Measurements from ENCODE around the gene SH3BP1.

DNA sequence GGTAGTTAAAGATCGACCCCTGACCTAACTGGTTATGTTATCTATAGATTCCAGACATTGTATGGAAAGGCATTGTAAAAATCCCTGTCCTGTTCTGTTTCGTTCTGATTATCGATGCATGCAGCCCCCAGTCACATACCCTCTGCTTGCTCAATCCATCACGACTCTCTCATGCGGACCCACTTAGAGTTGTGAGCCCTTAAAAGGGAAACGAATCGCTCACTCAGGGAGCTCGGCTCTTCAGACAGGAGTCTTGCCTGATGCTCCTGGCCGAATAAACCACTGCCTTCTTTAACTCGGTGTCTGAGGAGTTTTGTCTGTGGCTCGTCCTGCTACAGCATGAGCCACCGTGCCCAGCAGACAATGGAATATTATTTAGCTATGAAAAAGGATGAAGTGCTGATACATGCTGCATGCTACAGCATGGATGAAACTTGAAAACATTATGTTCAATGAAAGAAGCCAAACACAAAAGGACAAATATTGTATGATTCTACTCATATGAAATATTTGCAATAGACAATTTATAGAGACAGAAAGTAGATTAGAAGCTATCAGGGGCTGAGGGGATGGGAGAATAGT lies 47.6 kb upstream of the SH3BP1 start:
- TF ChIP-seq, protein P1, sequence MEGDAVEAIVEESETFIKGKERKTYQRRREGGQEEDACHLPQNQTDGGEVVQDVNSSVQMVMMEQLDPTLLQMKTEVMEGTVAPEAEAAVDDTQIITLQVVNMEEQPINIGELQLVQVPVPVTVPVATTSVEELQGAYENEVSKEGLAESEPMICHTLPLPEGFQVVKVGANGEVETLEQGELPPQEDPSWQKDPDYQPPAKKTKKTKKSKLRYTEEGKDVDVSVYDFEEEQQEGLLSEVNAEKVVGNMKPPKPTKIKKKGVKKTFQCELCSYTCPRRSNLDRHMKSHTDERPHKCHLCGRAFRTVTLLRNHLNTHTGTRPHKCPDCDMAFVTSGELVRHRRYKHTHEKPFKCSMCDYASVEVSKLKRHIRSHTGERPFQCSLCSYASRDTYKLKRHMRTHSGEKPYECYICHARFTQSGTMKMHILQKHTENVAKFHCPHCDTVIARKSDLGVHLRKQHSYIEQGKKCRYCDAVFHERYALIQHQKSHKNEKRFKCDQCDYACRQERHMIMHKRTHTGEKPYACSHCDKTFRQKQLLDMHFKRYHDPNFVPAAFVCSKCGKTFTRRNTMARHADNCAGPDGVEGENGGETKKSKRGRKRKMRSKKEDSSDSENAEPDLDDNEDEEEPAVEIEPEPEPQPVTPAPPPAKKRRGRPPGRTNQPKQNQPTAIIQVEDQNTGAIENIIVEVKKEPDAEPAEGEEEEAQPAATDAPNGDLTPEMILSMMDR (IDR thresholded peaks at IDR 0.05; ENCODE audit: low read depth, low read length, poor library complexity, severe bottlenecking) = no peak
- TF ChIP-seq EZH2phosphoT487 (IDR thresholded peaks at IDR 0.05; ENCODE audit: borderline replicate concordance, low read length) = no peak
